ENCODE measurements around the gene PNPLA3. TPM values are rescaled to one million over a fixed set of nuclear protein-coding genes. Genes with fewer than 3 reads are reported as not detected.

PNPLA3 gene
- total RNA-seq, 2 experiments from 2014 or later, result 0.54 to 0.55 TPM

- H3K36me3 Mint-ChIP-seq (ENCODE audit: low read depth), result peaks cover 2% of the 10 kb centered on the region
- intact Hi-C loops (cut with DNase I, micrococcal nuclease), result no loop called here
- H3K4me1 Mint-ChIP-seq, result peaks cover 25% of the 10 kb centered on the region
- H3K27ac Mint-ChIP-seq, result peak overlapping the region; percentile 96
- ATAC-seq (no peak), DNase-seq (peak; percentile 19)
- ChIA-PET CTCF (interaction anchor here (1.1 to 2.1 kb wide), 2 partner anchors 8 to 12 kb away, joined by 3 to 10 read pairs; no protein-coding TSS in a partner anchor), POLR2A (interaction anchor here (0.5 kb wide), 1 partner anchor 66 kb away, joined by 5 read pairs; no protein-coding TSS in a partner anchor)
- peak overlapping the region; percentile 99 for H3K4me3 Mint-ChIP-seq
- H3K27me3 Mint-ChIP-seq, result no peaks in the 10 kb centered on the region
- H3K9me3 Mint-ChIP-seq (ENCODE audit: low read depth), result no peaks in the 10 kb centered on the region
Observed at GRCh38 chr22:43953988-43954785, 30.6 kb downstream of the PNPLA3 start.

- DNase-seq (peak; percentile 95), ATAC-seq (peak; percentile 97)
- ChIA-PET POLR2A (no interaction called here), CTCF (interaction anchor here (0.7 to 2.1 kb wide), 3 partner anchors 9 to 72 kb away, joined by 3 to 10 read pairs (median 3); no protein-coding TSS in a partner anchor)
- intact Hi-C loops (cut with DNase I, micrococcal nuclease), result loop anchor here (1.0 to 5.0 kb wide), 8 partner anchors 32 to 747 kb away; partner anchors contain the start of genes EFCAB6 (in 1 of the 2), PARVB (in 1 of the 2), PNPLA3 (in 1 of the 2) and PRR5 (in 1 of the 2)
- H3K36me3 Mint-ChIP-seq (ENCODE audit: low read depth), result peaks cover 3% of the 10 kb centered on the region
- H3K9me3 Mint-ChIP-seq (ENCODE audit: low read depth), result no peaks in the 10 kb centered on the region
- H3K4me1 Mint-ChIP-seq, result peaks cover 25% of the 10 kb centered on the region
- H3K27me3 Mint-ChIP-seq, result no peaks in the 10 kb centered on the region
- peak within 1 kb of the TSS; percentile 96 for H3K27ac Mint-ChIP-seq
- peak within 1 kb of the TSS; percentile 99 for H3K4me3 Mint-ChIP-seq
Observed at GRCh38 chr22:43955040-43955882, 31.7 kb downstream of the PNPLA3 start, which contains the start of gene SAMM50. Gene SAMM50, plus strand, starts transcription at chr22:43955442. Its CDS starts 136 bp downstream, at chr22:43955578.

GRCh38 chr22:43955883-43956782, 32.5 kb downstream of the PNPLA3 start:
- POLR2A ChIA-PET, result no interaction called here
- peak; percentile 8 for ATAC-seq
- intact Hi-C loops (cut with DNase I, micrococcal nuclease), result loop anchor here (1.0 to 5.0 kb wide), 8 partner anchors 33 to 746 kb away; partner anchors contain the start of genes EFCAB6 (in 1 of the 2), PARVB (in 1 of the 2), PNPLA3 (in 1 of the 2) and PRR5 (in 1 of the 2)

GRCh38 chr22:43956805-43957463, 33.3 kb downstream of the PNPLA3 start:
- POLR2A ChIA-PET, result no interaction called here
- no peak for DNase-seq
- no peak for ATAC-seq
- Mint-ChIP-seq H3K9me3 (ENCODE audit: low read depth) (no peaks in the 10 kb centered on the region), H3K27me3 (no peaks in the 10 kb centered on the region), H3K4me1 (peaks cover 25% of the 10 kb centered on the region), H3K4me3 (peak overlapping the region; percentile 99), H3K27ac (no peak overlapping the region), H3K36me3 (ENCODE audit: low read depth) (peaks cover 3% of the 10 kb centered on the region)
- CTCF ChIA-PET, result interaction anchor here (0.5 kb wide), 1 partner anchor 150 kb away, joined by 3 read pairs; no protein-coding TSS in a partner anchor
- intact Hi-C loops (cut with DNase I, micrococcal nuclease), result loop anchor here (5.0 kb wide), 3 partner anchors 70 to 695 kb away; partner anchors contain the start of gene RTL6 (in 1 of the 2)

More at GRCh38 chr22:43955883-43956782, 32.5 kb downstream of the PNPLA3 start:
- Mint-ChIP-seq H3K27me3 (no peaks in the 10 kb centered on the region), H3K4me1 (peaks cover 25% of the 10 kb centered on the region), H3K4me3 (peak overlapping the region; percentile 99), H3K36me3 (ENCODE audit: low read depth) (peaks cover 3% of the 10 kb centered on the region), H3K27ac (peak overlapping the region; percentile 96), H3K9me3 (ENCODE audit: low read depth) (no peaks in the 10 kb centered on the region)
- CTCF ChIA-PET, result interaction anchor here (0.7 to 2.1 kb wide), 2 partner anchors 10 to 71 kb away, joined by 3 to 10 read pairs; no protein-coding TSS in a partner anchor
- peak; percentile 18 for DNase-seq

- peaks cover 3% of the 10 kb centered on the region for H3K36me3 Mint-ChIP-seq (ENCODE audit: low read depth)
- ATAC-seq (no peak), DNase-seq (no peak)
- H3K9me3 Mint-ChIP-seq (ENCODE audit: low read depth), result no peaks in the 10 kb centered on the region
- H3K4me1 Mint-ChIP-seq, result peaks cover 25% of the 10 kb centered on the region
- no peaks in the 10 kb centered on the region for H3K27me3 Mint-ChIP-seq
- no peak overlapping the region for H3K4me3 Mint-ChIP-seq
- CTCF ChIA-PET, result interaction anchor here (0.5 kb wide), 1 partner anchor 150 kb away, joined by 3 read pairs; no protein-coding TSS in a partner anchor
- intact Hi-C loops (cut with DNase I, micrococcal nuclease), result loop anchor here (5.0 kb wide), 3 partner anchors 71 to 696 kb away; partner anchors contain the start of gene RTL6 (in 1 of the 2)
- POLR2A ChIA-PET, result no interaction called here
- H3K27ac Mint-ChIP-seq, result no peak overlapping the region
Observed at GRCh38 chr22:43957871-43958270, 34.3 kb downstream of the PNPLA3 start.

GRCh38 chr22:43964314-43964857, 40.8 kb downstream of the PNPLA3 start:
- Mint-ChIP-seq H3K4me1 (no peaks in the 10 kb centered on the region), H3K4me3 (no peak overlapping the region), H3K27ac (no peak overlapping the region), H3K36me3 (ENCODE audit: low read depth) (peaks cover 38% of the 10 kb centered on the region), H3K27me3 (no peaks in the 10 kb centered on the region), H3K9me3 (ENCODE audit: low read depth) (no peaks in the 10 kb centered on the region)
- no peak for ATAC-seq
- no peak for DNase-seq
- ChIA-PET POLR2A (no interaction called here), CTCF (no interaction called here)
- intact Hi-C loops (cut with DNase I, micrococcal nuclease), result no loop called here

- ATAC-seq, result no peak
- no peak overlapping the region for H3K27ac Mint-ChIP-seq
- H3K36me3 Mint-ChIP-seq (ENCODE audit: low read depth), result peaks cover 44% of the 10 kb centered on the region
- no peak overlapping the region for H3K4me3 Mint-ChIP-seq
- H3K9me3 Mint-ChIP-seq (ENCODE audit: low read depth), result no peaks in the 10 kb centered on the region
- H3K27me3 Mint-ChIP-seq, result no peaks in the 10 kb centered on the region
- no peaks in the 10 kb centered on the region for H3K4me1 Mint-ChIP-seq
- no peak for DNase-seq
- ChIA-PET POLR2A (no interaction called here), CTCF (no interaction called here)
- intact Hi-C loops (cut with DNase I, micrococcal nuclease), result no loop called here
Observed at GRCh38 chr22:43967069-43967468, 43.5 kb downstream of the PNPLA3 start.

GRCh38 chr22:43968614-43969013, 45.0 kb downstream of the PNPLA3 start:
- Mint-ChIP-seq H3K27ac (no peak overlapping the region), H3K36me3 (ENCODE audit: low read depth) (peaks cover 38% of the 10 kb centered on the region), H3K4me3 (no peak overlapping the region), H3K9me3 (ENCODE audit: low read depth) (no peaks in the 10 kb centered on the region), H3K27me3 (no peaks in the 10 kb centered on the region), H3K4me1 (no peaks in the 10 kb centered on the region)
- no peak for ATAC-seq
- ChIA-PET POLR2A (no interaction called here), CTCF (no interaction called here)
- no peak for DNase-seq
- intact Hi-C loops (cut with DNase I, micrococcal nuclease), result no loop called here

GRCh38 chr22:43969021-43969878, 45.6 kb downstream of the PNPLA3 start:
- intact Hi-C loops (cut with DNase I, micrococcal nuclease), result no loop called here
- DNase-seq (no peak), ATAC-seq (no peak)
- peaks cover 39% of the 10 kb centered on the region for H3K36me3 Mint-ChIP-seq (ENCODE audit: low read depth)
- no peaks in the 10 kb centered on the region for H3K27me3 Mint-ChIP-seq
- H3K9me3 Mint-ChIP-seq (ENCODE audit: low read depth), result no peaks in the 10 kb centered on the region
- no peak overlapping the region for H3K4me3 Mint-ChIP-seq
- no peaks in the 10 kb centered on the region for H3K4me1 Mint-ChIP-seq
- H3K27ac Mint-ChIP-seq, result no peak overlapping the region
- CTCF ChIA-PET, result no interaction called here
- POLR2A ChIA-PET, result no interaction called here

Data from activated CD4-positive, alpha-beta T cell treated with anti-CD3 and anti-CD28 coated beads for 36 hours (primary cell).